Upper lobe of left lung (tissue), 4 donors: ENCODE data around the gene AGBL1.

ENCODE experiments used
- EP300 ChIP-seq, 4 donors: sonication (generic); formaldehyde crosslinking; IDR thresholded peaks; one replicate each; pipeline ENCODE4 v1.5.1; 2017; ENCODE audit warnings: antibody characterized with exemption in 4 of 4, control low read depth in 2 of 4
- POLR2A ChIP-seq, 4 donors: fragments of 450-650 bp; IDR thresholded peaks; one replicate each; pipeline ENCODE4 v1.5.1; 2016 to 2017; ENCODE audit warnings: antibody characterized with exemption in 4 of 4, mild to moderate bottlenecking in 2 of 4
- TF ChIP-seq, protein P1 (sequence below), 6 experiments: fragments of 450-650 bp in 4 of 6; fragments of 200-600 bp in 2 of 6; sonication (generic) in 2 of 6; IDR thresholded peaks; one replicate each; pipeline ENCODE4 v1.5.1; 2016 to 2019; ENCODE audit warnings: antibody characterized with exemption in 6 of 6

GRCh38 chr15:86557018-86557550 lies 477.4 kb downstream of the AGBL1 start:
- TF ChIP-seq, protein P1, sequence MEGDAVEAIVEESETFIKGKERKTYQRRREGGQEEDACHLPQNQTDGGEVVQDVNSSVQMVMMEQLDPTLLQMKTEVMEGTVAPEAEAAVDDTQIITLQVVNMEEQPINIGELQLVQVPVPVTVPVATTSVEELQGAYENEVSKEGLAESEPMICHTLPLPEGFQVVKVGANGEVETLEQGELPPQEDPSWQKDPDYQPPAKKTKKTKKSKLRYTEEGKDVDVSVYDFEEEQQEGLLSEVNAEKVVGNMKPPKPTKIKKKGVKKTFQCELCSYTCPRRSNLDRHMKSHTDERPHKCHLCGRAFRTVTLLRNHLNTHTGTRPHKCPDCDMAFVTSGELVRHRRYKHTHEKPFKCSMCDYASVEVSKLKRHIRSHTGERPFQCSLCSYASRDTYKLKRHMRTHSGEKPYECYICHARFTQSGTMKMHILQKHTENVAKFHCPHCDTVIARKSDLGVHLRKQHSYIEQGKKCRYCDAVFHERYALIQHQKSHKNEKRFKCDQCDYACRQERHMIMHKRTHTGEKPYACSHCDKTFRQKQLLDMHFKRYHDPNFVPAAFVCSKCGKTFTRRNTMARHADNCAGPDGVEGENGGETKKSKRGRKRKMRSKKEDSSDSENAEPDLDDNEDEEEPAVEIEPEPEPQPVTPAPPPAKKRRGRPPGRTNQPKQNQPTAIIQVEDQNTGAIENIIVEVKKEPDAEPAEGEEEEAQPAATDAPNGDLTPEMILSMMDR (IDR thresholded peaks at IDR 0.05) = no peak
- TF ChIP-seq POLR2A (IDR thresholded peaks at IDR 0.05) (no peak), EP300 (IDR thresholded peaks at IDR 0.05) (no peak)
